ENCODE data around the gene NOS1AP.

The NOS1AP gene

GRCh38 chr1:162256287-162256686, 186.8 kb downstream of the NOS1AP start:
- DNase-seq (ENCODE audit: low spot score), result no peak

- no peak for DNase-seq (ENCODE audit: low spot score)
These were observed 188.9 kb downstream of the NOS1AP start for GRCh38 chr1:162258394-162258793.

GRCh38 chr1:162259894-162260455, 190.5 kb downstream of the NOS1AP start:
- no peak for DNase-seq (ENCODE audit: low spot score)

- DNase-seq (ENCODE audit: low spot score), result no peak
These were observed 194.6 kb downstream of the NOS1AP start for GRCh38 chr1:162264108-162264507.

GRCh38 chr1:162265983-162266382, 196.5 kb downstream of the NOS1AP start:
- DNase-seq (ENCODE audit: low spot score), result no peak

GRCh38 chr1:162270016-162270770, 200.7 kb downstream of the NOS1AP start:
- no peak for DNase-seq (ENCODE audit: low spot score)

GRCh38 chr1:162271972-162272371, 202.5 kb downstream of the NOS1AP start:
- DNase-seq (ENCODE audit: low spot score), result no peak

- DNase-seq (ENCODE audit: low spot score), result no peak
These were observed 202.9 kb downstream of the NOS1AP start for GRCh38 chr1:162272419-162272818.

GRCh38 chr1:162275622-162276175, 206.2 kb downstream of the NOS1AP start:
- DNase-seq (ENCODE audit: low spot score), result no peak

GRCh38 chr1:162276493-162276892, 207.0 kb downstream of the NOS1AP start:
- peak; percentile 16 for DNase-seq (ENCODE audit: low spot score)

GRCh38 chr1:162279136-162279498, 209.6 kb downstream of the NOS1AP start:
- no peak for DNase-seq (ENCODE audit: low spot score)

- DNase-seq (ENCODE audit: low spot score), result no peak
These were observed 211.9 kb downstream of the NOS1AP start for GRCh38 chr1:162281426-162281825.

- no peak for DNase-seq (ENCODE audit: low spot score)
These were observed 214.2 kb downstream of the NOS1AP start for GRCh38 chr1:162283657-162284056.

- DNase-seq (ENCODE audit: low spot score), result no peak
These were observed 214.9 kb downstream of the NOS1AP start for GRCh38 chr1:162284206-162284955.

GRCh38 chr1:162285149-162285561, 215.7 kb downstream of the NOS1AP start:
- DNase-seq (ENCODE audit: low spot score), result peak; percentile 74

- DNase-seq (ENCODE audit: low spot score), result no peak
These were observed 221.5 kb downstream of the NOS1AP start for GRCh38 chr1:162291000-162291399.

GRCh38 chr1:162292422-162292849, 222.9 kb downstream of the NOS1AP start:
- DNase-seq (ENCODE audit: low spot score), result no peak

GRCh38 chr1:162293073-162293692, 223.7 kb downstream of the NOS1AP start:
- no peak for DNase-seq (ENCODE audit: low spot score)

- DNase-seq (ENCODE audit: low spot score), result no peak
These were observed 224.5 kb downstream of the NOS1AP start for GRCh38 chr1:162294015-162294414.

GRCh38 chr1:162297208-162297607, 227.7 kb downstream of the NOS1AP start:
- no peak for DNase-seq (ENCODE audit: low spot score)

- DNase-seq (ENCODE audit: low spot score), result no peak
These were observed 228.8 kb downstream of the NOS1AP start for GRCh38 chr1:162298266-162298665.

- DNase-seq (ENCODE audit: low spot score), result no peak
These were observed 229.5 kb downstream of the NOS1AP start for GRCh38 chr1:162299018-162299417.

Data from LoVo (cell line).